H9 (cell line): ENCODE results near the gene GPR25. TPM values are rescaled to one million over a fixed set of nuclear protein-coding genes. Genes with fewer than 3 reads are reported as not detected.

Experiments
- DNase-seq: peaks from one replicate; pipeline ENCODE4 v3.0.0-alpha.2; 2017
- H2AFZ ChIP-seq: one replicate; pipeline ENCODE4 v1.6.1; 2013; ENCODE audit warnings: mild to moderate bottlenecking, low read length, control low read depth, moderate library complexity
- H2AK5ac ChIP-seq: 2 replicates; pipeline ENCODE4 v1.6.1; 2013; ENCODE audit warnings: low read length, control low read depth, mixed read lengths; ENCODE audit not compliant: insufficient read length
- H2BK120ac ChIP-seq: one replicate; pipeline ENCODE4 v1.6.1; 2013; ENCODE audit warnings: low read depth, mild to moderate bottlenecking, low read length, control low read depth, inconsistent platforms; ENCODE audit not compliant: poor library complexity, severe bottlenecking
- H2BK12ac ChIP-seq: 2 replicates; pipeline ENCODE4 v1.6.1; 2013; ENCODE audit warnings: low read length, control low read depth, mixed read lengths, low read depth; ENCODE audit not compliant: insufficient read length
- H2BK15ac ChIP-seq: 2 replicates; pipeline ENCODE4 v1.6.1; 2013; ENCODE audit warnings: low read depth, low read length, control low read depth
- H2BK20ac ChIP-seq: one replicate; pipeline ENCODE4 v1.6.1; 2013; ENCODE audit warnings: low read depth, mild to moderate bottlenecking, low read length, control low read depth, inconsistent platforms; ENCODE audit not compliant: poor library complexity, severe bottlenecking
- H2BK5ac ChIP-seq: 2 replicates; pipeline ENCODE4 v1.6.1; 2013; ENCODE audit warnings: low read length, control low read depth, mixed read lengths; ENCODE audit not compliant: insufficient read length
- H3K14ac ChIP-seq: 2 replicates; pipeline ENCODE4 v1.6.1; 2013; ENCODE audit warnings: low read length, control low read depth; ENCODE audit not compliant: insufficient read depth
- H3K18ac ChIP-seq: 2 replicates; pipeline ENCODE4 v1.6.1; 2013; ENCODE audit warnings: low read depth, mild to moderate bottlenecking, mixed read lengths, low read length, control low read depth; ENCODE audit not compliant: insufficient read length
- H3K23ac ChIP-seq: 2 replicates; pipeline ENCODE4 v1.6.1; 2013; ENCODE audit warnings: low read length, control low read depth, mixed read lengths, low read depth; ENCODE audit not compliant: insufficient read length
- H3K23me2 ChIP-seq: 2 replicates; pipeline ENCODE4 v1.6.1; 2013; ENCODE audit warnings: low read depth, mild to moderate bottlenecking, mixed read lengths, low read length, control low read depth; ENCODE audit not compliant: insufficient read length, poor library complexity, severe bottlenecking
- H3K27ac ChIP-seq: 2 replicates; pipeline ENCODE4 v1.5.1; 2013; ENCODE audit warnings: low read length, control low read depth, mixed read lengths, low read depth; ENCODE audit not compliant: insufficient read length
- H3K27me3 ChIP-seq: 2 replicates; pipeline ENCODE4 v1.6.1; 2013; ENCODE audit warnings: low read length, control low read depth, inconsistent platforms; ENCODE audit not compliant: insufficient read depth
- H3K4ac ChIP-seq: 2 replicates; pipeline ENCODE4 v1.6.1; 2013; ENCODE audit warnings: low read depth, mild to moderate bottlenecking, control low read depth, inconsistent platforms, low read length, moderate library complexity
- H3K4me1 ChIP-seq: 2 replicates; pipeline ENCODE4 v1.6.1; 2013; ENCODE audit warnings: low read length, control low read depth, inconsistent platforms; ENCODE audit not compliant: insufficient read depth
- H3K4me2 ChIP-seq: 2 replicates; pipeline ENCODE4 v1.6.1; 2013; ENCODE audit warnings: low read length, control low read depth, mixed read lengths; ENCODE audit not compliant: insufficient read length, insufficient read depth
- H3K56ac ChIP-seq: 2 replicates; pipeline ENCODE4 v1.6.1; 2013; ENCODE audit warnings: low read depth, mild to moderate bottlenecking, mixed read lengths, low read length, control low read depth; ENCODE audit not compliant: insufficient read length
- H3K79me1 ChIP-seq: 2 replicates; pipeline ENCODE4 v1.6.1; 2013; ENCODE audit warnings: low read depth, mild to moderate bottlenecking, moderate library complexity, low read length, control low read depth, inconsistent platforms; ENCODE audit not compliant: insufficient read depth, poor library complexity, severe bottlenecking
- H3K79me2 ChIP-seq: 2 replicates; pipeline ENCODE4 v1.6.1; 2013; ENCODE audit warnings: low read length, control low read depth, inconsistent platforms; ENCODE audit not compliant: insufficient read depth
- H3K9ac ChIP-seq: 2 replicates; pipeline ENCODE4 v1.6.1; 2013; ENCODE audit warnings: low read length, control low read depth, mixed read lengths; ENCODE audit not compliant: insufficient read length; ENCODE audit errors: extremely low read depth
- H3K9me3 ChIP-seq: one replicate; pipeline ENCODE4 v1.6.1; 2013; ENCODE audit warnings: low read depth, low read length, inconsistent platforms; ENCODE audit not compliant: control insufficient read depth
- H3T11ph ChIP-seq: one replicate; pipeline ENCODE4 v1.6.1; 2013; ENCODE audit warnings: mild to moderate bottlenecking, low read length, control low read depth, inconsistent platforms
- H4K20me1 ChIP-seq: one replicate; pipeline ENCODE4 v1.6.1; 2013; ENCODE audit not compliant: control insufficient read depth, insufficient read length, insufficient read depth
- H4K5ac ChIP-seq: 2 replicates; pipeline ENCODE4 v1.6.1; 2013; ENCODE audit warnings: low read depth, mild to moderate bottlenecking, mixed read lengths, low read length, control low read depth; ENCODE audit not compliant: insufficient read length
- H4K8ac ChIP-seq: replicated peaks from 2 replicates; pipeline ENCODE4 v1.6.1; 2013; ENCODE audit warnings: low read length, control low read depth, mixed read lengths, low read depth; ENCODE audit not compliant: insufficient read length
- H4K91ac ChIP-seq: 2 replicates; pipeline ENCODE4 v1.6.1; 2013; ENCODE audit warnings: low read depth, mild to moderate bottlenecking, moderate library complexity, mixed read lengths, low read length, control low read depth; ENCODE audit not compliant: insufficient read length
- H3K27ac Mint-ChIP-seq, 3 experiments: 2 replicates in 2 of 3; 3 replicates in 1 of 3; pipeline ENCODE4 v1.8.0; 2020 to 2021; ENCODE audit warnings: mixed read lengths in 3 of 3, mild to moderate bottlenecking in 1 of 3, moderate library complexity in 1 of 3
- H3K27me3 Mint-ChIP-seq: 2 replicates; pipeline ENCODE4 v1.8.0; 2021; ENCODE audit warnings: low read depth, mild to moderate bottlenecking, moderate library complexity, mixed read lengths
- H3K36me3 Mint-ChIP-seq, 3 experiments: 2 replicates in 2 of 3; 3 replicates in 1 of 3; pipeline ENCODE4 v1.8.0; 2020 to 2021; ENCODE audit warnings: low read depth in 3 of 3, mixed read lengths in 3 of 3; ENCODE audit not compliant: insufficient read depth in 1 of 3
- H3K4me1 Mint-ChIP-seq, 2 experiments: 2 replicates each; pipeline ENCODE4 v1.8.0; 2020; ENCODE audit warnings: mixed read lengths in 2 of 2
- H3K4me3 Mint-ChIP-seq, 2 experiments: 2 replicates in 1 of 2; 3 replicates in 1 of 2; pipeline ENCODE4 v1.8.0; 2020 to 2021; ENCODE audit warnings: mild to moderate bottlenecking in 2 of 2, mixed read lengths in 2 of 2, moderate library complexity in 1 of 2
- H3K9me3 Mint-ChIP-seq, 2 experiments: 2 replicates in 1 of 2; 3 replicates in 1 of 2; pipeline ENCODE4 v1.8.0; 2020; ENCODE audit warnings: mild to moderate bottlenecking in 2 of 2, mixed read lengths in 2 of 2, moderate library complexity in 1 of 2
- WGBS: extraction: QIAGEN DNeasy Blood & Tissue Kit; methylation state at CpG from one replicate; pipeline ENCODE4 v1.1.7; 2013; ENCODE audit warnings: missing lambda C conversion rate, low lambda C conversion rate, mixed read lengths; ENCODE audit not compliant: insufficient read length; ENCODE audit errors: extremely low coverage; 5-methylcytosine and 5-hydroxymethylcytosine counted together
- total RNA-seq: library from RNA; stranded (reverse); gene quantifications from 2 replicates; pipeline ENCODE4 v1.2.1, GENCODE V29; 2021
- TF ChIP-seq, protein P1 (sequence below): fragments of 200-600 bp; sonication (generic); conservative IDR thresholded peaks from 3 replicates; pipeline ENCODE4 v1.8.0; 2021; ENCODE audit warnings: antibody characterized with exemption, mild to moderate bottlenecking

Gene GPR25
- total RNA-seq, 1 experiment from 2014 or later: not detected

DNA sequence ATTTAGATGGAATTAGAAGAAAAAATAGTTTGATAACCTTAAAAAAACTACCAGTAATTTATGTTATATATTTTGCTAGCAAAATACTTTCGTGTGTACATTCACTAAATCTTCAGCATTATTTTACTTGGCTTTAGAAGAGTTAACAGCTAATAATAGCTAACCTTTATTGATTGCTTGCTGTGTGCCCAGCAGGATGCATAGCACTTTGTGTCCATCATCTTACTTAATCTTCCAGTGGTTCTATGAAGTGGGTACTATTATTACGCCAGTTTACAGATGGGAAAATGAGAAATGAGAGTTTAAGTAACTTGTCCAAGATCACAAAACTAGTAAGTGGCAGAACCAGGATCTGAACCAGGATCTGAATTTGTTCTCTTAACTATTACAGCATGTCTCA is 41.7 kb upstream of the GPR25 start:
- no peaks in the 10 kb centered on the region for H3K27me3 ChIP-seq
- DNase-seq: no peak
- no peak overlapping the region for H3K4ac ChIP-seq
- no peak overlapping the region for H4K5ac ChIP-seq
- H3K4me3 Mint-ChIP-seq: no peak overlapping the region
- TF ChIP-seq, protein P1, sequence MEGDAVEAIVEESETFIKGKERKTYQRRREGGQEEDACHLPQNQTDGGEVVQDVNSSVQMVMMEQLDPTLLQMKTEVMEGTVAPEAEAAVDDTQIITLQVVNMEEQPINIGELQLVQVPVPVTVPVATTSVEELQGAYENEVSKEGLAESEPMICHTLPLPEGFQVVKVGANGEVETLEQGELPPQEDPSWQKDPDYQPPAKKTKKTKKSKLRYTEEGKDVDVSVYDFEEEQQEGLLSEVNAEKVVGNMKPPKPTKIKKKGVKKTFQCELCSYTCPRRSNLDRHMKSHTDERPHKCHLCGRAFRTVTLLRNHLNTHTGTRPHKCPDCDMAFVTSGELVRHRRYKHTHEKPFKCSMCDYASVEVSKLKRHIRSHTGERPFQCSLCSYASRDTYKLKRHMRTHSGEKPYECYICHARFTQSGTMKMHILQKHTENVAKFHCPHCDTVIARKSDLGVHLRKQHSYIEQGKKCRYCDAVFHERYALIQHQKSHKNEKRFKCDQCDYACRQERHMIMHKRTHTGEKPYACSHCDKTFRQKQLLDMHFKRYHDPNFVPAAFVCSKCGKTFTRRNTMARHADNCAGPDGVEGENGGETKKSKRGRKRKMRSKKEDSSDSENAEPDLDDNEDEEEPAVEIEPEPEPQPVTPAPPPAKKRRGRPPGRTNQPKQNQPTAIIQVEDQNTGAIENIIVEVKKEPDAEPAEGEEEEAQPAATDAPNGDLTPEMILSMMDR: no peak
- peaks cover 7 to 9% of the 10 kb centered on the region in 2 experiments for H3K4me1 Mint-ChIP-seq
- no peak overlapping the region for H4K8ac ChIP-seq
- H3K9me3 ChIP-seq: no peaks in the 10 kb centered on the region
- H3K4me1 ChIP-seq: no peaks in the 10 kb centered on the region
- no peak overlapping the region for H2BK5ac ChIP-seq
- no peak overlapping the region for H2AFZ ChIP-seq
- no peaks in the 10 kb centered on the region for H3K79me1 ChIP-seq
- H2BK20ac ChIP-seq: no peak overlapping the region
- H3K56ac ChIP-seq: no peak overlapping the region
- no peak overlapping the region for H3K4me2 ChIP-seq
- no peaks in the 10 kb centered on the region for H3K27me3 Mint-ChIP-seq
- no CpG with 5 or more reads among the region's 2 CpGs for WGBS
- H2AK5ac ChIP-seq: no peak overlapping the region
- no peak overlapping the region for H3K9ac ChIP-seq
- H3K27ac Mint-ChIP-seq: no peak overlapping the region
- H4K91ac ChIP-seq: no peak overlapping the region
- no peaks in the 10 kb centered on the region for H4K20me1 ChIP-seq
- H2BK120ac ChIP-seq: no peak overlapping the region
- no peak overlapping the region for H3T11ph ChIP-seq
- H3K36me3 Mint-ChIP-seq: peaks cover 3 to 10% (median 7%) of the 10 kb centered on the region in 3 experiments; a peak in 6 of 7 replicates
- no peaks in the 10 kb centered on the region for H3K23me2 ChIP-seq
- no peak overlapping the region for H3K18ac ChIP-seq
- H3K23ac ChIP-seq: no peak overlapping the region
- H2BK12ac ChIP-seq: no peak overlapping the region
- 0 out of 2 replicates have a peak, but pooled peaks cover 2% of the 10 kb centered on the region for H3K79me2 ChIP-seq
- H3K14ac ChIP-seq: no peak overlapping the region
- H3K27ac ChIP-seq: no peak overlapping the region
- no peak overlapping the region for H2BK15ac ChIP-seq
- peaks cover under 1 to 1% of the 10 kb centered on the region in 2 experiments; a peak in 2 of 5 replicates for H3K9me3 Mint-ChIP-seq
